Activated CD8-positive, alpha-beta memory T cell treated with anti-CD3 and anti-CD28 coated beads for 4 hours (primary cell): ENCODE measurements around the gene ERVFRD-1.
"Not testable (repeated sequence)": the region's sequence is repeated elsewhere in the genome, so short reads cannot be mapped to it uniquely, and the experiment has no call there.

Experiments
- DNase-seq, 2 donors: peaks; one replicate each; pipeline ENCODE4 v3.0.0-alpha.2; 2020; ENCODE audit warnings: low read depth in 2 of 2

ERVFRD-1 gene

DNA sequence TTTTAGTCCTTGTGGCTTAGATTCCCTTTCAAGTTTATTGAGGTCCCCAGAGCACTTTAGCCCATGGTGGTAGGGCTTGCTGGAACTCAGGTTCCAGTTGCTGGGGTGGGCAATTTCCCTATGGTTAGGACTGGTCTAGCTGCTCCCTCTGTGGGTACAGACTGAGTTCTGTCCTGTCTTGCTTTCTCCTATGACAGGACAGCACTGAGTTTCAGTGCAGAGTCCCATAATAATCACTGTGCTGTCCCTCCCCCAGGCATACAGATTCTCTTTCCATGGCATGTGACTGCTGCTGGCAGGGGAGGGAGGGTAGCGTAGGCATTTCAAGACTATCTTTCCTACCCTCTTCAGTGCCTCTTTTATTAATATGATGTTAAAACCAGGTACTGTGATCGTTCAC is 17.1 kb upstream of the ERVFRD-1 start:
- DNase-seq: no peak

DNA sequence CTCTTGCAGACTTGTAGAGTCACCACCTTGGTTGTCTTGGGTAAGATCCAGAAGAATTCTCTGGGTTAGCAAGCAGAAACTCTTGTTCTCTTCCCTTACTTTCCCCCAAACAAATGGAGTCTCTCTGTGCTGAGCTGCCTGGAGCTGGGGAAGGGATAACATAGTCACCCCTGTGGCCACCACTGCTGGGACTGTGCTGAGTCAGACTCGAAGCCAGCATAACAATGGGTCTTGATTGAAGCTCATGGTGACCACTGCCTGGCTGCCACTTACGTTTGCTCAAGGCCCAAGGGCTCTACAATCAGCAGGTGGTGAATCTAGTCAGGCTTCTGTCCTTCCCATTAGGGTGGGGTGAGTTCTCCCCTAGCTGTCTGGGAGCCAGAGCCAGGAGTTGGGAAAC is 15.4 kb upstream of the ERVFRD-1 start:
- DNase-seq: no peak

DNA sequence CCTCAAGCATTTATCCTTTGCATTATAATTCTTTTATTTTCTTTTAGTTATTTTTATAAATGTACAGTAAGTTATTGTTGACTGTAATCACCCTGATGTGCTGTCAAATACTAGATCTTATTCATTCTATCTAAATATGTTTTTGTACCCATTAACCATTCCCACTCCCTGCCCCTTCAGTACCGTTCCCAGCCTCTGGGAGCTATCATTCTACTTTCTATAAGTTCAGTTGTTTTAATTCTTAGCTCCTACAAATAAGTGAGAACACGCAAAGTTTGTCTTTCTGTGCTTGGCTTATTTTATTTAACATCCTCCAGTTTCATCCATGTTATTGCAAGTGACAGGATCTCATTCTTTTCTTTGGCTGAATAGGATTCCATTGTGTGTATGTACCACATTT is 12.5 kb upstream of the ERVFRD-1 start:
- no peak for DNase-seq

DNA sequence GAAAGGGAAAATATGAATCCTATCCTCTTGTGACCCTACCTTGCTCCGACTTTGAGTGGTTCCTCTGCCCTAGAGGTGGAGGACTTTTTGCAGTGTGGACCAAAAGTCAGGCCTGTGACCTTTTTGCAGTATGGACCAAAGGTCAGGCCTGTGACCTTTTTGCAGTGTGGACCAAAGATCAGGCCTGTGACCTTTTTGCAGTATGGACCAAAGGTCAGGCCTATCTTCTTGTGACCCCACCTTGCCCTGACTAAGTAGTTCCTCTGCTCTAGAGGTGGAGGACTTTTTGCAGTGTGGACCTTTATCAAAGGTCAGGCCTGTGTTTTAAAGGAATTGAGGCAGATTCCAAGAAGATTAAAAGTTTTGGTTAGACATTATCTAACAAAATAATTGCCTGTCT is 10.9 kb upstream of the ERVFRD-1 start:
- no peak for DNase-seq

DNA sequence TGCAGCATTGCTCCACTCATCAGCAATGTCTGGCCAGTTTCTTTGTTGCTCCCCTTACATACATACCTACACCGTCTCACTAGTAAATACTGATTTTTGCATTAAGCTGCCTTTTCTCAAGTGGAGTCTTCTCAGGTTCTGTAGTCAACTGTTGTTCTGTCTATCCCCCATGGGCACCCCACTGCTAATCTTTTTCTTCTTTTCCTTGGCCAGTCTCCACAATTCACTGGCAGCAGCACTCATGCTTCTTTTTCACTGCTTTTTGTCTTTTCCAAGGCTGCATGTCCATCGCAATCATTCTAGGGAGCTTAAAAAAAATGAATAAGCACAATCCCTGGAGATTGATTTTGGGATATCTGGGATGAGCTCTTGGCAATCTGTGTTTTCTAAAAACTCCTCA is 10.3 kb upstream of the ERVFRD-1 start:
- DNase-seq: no peak

DNA sequence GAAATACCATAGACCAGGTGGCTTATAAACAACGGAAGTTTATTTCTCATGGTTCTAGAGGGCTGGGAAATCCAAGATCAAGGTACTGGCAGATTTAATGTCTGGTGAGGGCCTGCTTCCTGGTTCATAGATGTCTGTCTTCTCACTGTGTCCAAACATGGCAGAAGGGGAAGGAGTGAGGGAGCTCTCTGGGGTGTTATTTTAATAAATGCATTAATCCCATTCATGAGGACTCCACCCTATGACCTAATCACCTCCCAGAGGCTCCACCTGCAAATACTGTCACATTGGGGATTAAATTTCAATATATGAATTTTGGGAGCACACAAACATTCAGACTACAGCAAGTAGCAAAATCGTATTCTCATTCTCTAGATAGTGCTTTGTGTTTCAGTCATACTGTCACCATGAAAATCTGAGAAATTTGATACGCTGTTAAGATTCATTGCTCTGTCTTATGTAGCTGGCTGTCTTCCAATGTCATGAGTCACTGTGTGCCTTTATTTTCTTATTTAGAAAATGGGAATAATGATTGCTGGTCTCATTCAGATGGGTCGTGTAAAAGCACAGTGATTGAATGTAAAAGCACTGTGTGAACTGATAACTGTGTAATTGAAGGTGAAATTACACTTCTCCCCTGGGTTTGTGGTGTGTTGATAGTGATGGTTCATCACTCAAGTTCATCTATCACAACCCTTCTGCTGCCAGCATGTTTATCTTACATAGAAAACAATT is 8.9 kb upstream of the ERVFRD-1 start:
- no peak for DNase-seq

DNA sequence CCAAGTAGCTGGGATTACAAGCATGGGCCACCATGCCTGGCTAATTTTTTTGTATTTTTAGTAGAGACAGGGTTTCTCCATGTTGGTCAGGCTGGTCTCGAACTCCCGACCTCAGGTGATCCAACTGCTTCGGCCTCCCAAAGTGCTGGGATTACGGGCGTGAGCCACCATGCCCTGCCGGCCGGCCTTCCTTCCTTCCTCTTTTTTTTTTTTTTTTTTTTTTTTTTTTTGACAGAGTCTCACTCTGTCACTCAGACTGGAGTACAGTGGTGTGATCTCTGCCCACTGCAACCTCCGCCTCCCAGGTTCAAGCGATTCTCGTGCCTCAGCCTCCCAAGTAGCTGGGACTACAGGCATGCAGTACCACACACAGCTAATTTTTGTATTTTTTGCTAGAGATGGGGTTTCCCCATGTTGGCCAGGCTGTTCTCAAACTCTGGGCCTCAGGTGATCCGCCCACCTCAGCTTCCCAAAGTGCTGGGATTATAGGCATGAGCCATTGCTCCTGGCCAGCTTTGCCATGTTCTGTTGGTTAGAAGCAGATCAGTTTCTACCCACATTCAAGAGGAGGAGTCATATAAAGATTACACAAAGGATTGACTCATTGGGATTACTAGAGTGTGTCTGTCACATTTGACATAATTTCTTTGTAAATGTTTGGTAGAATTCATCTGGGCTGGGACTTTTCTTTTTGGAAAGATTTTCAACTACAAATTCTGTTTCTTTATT is 4.4 kb upstream of the ERVFRD-1 start:
- DNase-seq: not testable (repeated sequence)

DNA sequence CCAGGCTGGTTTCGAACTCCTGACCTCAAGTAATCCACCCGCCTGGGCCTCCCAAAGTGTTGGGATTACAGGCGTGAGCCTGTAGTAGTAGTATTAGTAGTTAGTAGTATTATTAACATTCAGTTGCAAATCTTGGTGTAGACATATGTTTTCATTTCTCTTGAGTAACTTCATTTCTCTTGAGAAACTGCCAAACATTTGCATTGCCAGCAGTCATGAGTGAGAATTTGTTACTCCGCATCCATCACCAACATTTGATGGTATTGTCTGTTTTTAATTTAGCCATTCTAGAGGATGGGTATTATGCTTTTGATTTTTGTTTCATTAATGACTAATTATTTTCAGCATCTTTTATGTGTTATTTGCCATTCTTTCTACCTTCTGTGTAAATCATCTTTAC is 1.5 kb upstream of the ERVFRD-1 start:
- no peak for DNase-seq

DNA sequence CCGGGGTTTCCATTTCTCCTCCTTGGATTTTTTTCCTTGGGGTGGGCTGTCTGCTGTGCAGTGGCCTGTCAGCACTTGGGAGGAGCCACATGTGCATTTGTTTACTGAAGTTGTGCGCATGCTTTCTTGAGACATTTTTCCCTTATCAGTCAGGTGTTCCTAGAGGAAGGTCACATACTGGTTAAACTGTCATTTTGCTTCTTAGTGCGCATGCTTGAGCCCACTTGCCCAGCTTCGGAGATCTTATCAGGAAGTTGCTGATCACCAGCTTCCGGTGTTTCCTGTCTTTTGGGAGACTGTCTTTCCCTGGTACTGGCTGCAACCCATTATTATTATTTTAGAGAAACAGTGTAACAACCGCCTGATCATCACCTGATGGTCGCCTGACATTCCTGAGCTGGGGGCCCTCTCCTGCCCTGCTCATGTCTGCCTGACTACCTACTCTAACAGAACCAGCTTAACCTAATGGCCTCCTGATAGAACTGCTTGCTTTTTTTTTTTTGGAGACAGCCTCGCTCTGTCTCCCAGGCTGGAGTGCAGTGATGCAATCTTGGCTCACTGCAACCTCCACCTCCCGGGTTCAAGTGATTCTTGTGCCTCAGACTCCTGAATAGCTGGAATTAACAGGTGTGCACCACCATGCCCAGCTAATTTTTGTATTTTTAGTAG is 378 bp upstream of the ERVFRD-1 start:
- no peak for DNase-seq

DNA sequence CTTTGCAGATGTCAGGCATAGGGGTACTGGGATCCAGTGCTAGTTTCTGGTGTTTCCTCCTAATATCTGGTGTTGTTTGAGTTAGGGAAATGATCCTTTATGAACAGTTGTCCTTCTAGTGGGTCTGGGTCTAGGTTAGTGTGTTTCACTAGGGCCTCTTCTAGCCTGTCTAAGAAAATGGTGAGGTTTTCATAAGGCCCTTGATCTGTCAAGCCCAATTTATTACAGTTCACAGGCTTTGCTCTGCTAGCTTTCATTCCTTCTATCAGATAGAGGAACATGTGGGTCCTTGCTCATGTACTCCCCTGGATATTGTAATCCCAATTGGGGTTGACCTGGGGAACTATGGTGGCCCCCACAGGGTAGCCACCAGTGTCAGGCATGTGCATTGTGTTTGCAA is 2.8 kb downstream of the ERVFRD-1 start:
- DNase-seq: no peak

DNA sequence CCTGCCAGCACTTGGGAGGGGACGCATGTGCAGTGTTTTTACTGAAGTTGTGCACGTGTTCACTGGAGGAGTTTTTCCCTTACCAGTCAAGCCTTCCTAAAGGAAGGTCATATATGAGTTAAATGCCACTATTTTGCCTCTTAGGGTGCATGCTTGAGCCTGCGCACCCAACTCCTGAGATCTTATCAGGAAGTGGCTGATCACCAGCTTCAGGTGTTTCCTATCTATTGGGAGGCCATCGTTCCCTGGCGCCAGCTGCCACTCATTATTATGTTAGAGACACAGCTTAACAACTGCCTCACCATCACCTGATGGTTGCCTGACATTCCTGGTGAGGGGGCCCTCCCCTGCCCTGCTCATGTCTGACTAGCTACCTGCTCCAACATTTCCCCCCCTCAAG is 8.5 kb downstream of the ERVFRD-1 start:
- no peak for DNase-seq

DNA sequence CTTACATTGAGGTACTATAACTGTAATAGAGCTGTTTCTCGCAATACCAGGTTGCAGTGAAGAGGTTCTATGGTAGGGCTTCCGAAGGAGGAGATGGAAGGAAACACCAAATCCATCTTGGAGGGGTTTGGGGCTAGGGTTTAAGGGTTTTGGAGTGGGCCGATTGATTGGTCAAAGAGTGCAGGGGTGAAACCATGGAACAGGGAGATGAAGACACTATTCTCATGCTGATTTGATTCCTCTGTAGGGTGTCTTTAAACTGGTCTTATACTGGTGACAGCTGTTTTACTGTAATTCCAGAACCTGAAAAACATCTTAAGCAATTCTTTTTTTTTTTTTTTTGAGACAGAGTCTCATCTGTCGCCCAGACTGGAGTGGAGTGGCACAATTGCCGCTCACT is 10.1 kb downstream of the ERVFRD-1 start:
- DNase-seq: no peak

DNA sequence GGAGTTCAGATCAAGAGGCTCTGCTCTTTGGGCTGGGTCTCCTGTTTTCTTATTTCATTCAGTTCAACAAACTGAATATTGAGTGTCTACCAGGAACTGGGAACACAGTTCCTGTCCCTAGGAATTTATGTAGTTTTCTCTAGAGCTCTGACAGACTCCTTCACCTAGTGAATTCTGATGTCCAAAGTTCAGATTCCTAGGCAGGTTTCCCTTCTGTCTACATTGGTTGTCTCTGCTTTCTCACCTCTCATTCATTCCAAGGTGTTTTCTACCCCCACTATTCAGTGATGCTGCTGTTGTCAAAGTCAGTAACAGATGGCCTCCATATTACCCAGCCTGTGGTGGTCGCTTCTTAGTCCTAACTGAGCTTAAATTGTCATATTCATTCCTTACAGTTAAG is 13.5 kb downstream of the ERVFRD-1 start:
- no peak for DNase-seq

DNA sequence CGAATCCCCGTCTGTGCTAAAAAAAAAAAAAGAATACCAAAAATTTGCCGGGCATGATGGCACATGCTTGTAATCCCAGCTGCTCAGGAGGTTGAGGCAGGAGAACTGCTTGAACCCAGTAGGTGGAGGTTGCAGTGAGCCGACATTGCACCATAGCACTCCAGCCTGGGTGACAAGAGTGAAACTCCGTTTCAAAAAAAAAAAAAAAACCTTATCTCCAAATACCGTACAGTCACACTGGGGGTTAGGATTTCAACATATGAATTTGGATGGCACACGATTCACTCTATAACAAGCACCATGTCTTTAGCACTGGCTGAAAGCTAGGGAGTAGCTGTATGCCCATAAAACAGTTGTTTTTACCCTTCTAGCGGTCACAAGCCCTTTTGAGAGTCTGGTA is 14.0 kb downstream of the ERVFRD-1 start:
- DNase-seq: no peak

DNA sequence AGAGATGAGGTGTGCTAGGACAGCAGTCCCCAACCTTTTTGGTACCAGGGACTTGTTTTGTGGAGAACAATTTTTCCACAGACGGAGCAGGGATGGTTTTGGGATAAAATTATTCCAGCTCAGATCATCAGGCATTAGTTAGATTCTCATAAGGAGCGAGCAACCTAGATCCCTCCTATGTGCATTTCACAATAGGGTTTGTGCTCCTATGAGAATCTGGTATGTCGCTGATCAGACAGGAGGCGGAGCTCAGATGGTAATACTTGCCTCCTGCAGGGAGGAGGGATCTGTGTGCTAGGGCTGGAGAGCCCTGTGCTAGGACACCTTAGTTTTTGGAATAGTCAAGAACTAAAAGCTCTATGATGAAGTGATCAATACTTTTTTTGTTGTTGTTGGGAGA is 15.4 kb downstream of the ERVFRD-1 start:
- DNase-seq: no peak

DNA sequence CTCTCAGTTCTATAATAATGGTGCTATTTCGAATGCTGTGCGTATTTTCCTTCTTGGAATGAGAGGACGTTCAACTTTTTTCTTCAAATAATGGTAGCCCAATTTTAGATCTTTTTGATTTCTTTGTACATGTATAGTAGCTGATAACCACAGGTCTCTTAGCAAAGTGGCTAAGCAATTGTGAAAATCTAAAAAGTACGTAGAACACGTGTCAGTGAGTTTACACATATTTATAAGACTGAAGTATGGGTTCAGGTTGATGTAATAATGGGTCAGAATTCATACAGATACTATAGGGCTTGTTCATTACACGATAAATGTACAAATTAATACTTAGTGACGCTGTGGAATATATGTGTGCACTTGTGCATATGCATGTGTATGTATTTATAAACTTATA is 16.6 kb downstream of the ERVFRD-1 start:
- DNase-seq: no peak

DNA sequence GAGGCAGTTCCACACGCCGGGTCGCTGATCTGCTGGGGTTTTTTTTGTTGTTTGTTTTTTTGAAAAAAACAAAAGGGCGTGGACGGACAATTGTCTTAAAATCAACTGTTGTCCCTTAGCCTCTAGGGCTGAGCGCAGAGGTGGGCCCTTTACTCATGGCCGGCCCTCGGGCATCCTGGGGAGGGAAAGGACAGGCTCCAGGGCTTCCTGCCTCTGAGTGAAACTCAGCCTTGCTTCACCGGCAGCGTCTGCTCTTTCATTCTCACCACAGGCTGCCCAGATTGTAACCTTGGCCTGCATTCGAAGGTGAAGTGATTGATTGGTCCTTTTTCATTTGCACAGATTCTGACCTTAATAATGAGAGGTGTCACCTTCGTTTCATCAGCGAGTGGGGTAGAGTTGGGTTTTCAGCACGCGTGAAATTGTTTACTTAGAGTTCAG is 17.1 kb downstream of the ERVFRD-1 start:
- DNase-seq: peak in 1 of 2 donors; percentile 8

DNA sequence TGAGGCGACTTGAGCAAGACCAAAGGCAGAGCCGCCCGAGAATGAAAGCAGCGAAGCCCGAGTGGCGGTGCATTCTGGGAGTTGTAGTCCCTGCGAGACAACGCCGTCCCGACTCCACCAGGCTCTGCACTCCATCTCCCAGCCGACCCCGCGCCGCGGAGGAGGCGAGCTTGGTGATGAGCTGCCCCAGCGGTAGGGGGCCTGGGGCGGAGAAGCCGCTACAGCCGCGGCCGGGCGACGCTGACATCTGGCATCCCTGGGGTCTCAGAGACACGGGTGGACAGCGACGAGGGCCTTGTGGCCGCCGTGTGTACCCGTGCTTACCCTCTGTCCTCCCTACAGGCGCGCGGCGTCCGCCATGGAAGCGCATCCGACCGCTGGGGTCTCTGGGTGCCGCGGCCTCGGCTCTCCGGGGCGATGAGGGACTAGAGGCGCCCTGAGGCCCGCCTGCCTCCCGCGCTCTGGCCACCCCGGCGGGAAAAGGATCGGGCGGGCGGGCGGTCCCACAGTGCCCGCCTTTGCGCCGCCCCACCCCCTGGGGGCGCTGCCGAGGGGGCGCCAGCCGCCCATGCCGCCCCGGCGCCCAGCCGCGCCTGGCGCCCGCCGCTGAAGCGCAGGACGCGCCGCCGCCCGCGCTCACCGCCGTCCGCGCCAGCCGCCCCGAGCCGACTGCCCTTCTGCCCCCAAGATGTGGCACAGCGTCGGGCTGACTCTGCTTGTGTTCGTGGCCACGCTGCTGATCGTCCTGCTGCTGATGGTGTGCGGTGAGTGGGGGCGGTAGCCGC is 17.7 kb downstream of the ERVFRD-1 start, which contains the start of gene SMIM13:
SMIM13 (plus strand) TSS at position 209 of the 785 bp plus-strand sequence; CDS start at position 689, 480 bp downstream.
- DNase-seq: peak; percentile 88 to 90

DNA sequence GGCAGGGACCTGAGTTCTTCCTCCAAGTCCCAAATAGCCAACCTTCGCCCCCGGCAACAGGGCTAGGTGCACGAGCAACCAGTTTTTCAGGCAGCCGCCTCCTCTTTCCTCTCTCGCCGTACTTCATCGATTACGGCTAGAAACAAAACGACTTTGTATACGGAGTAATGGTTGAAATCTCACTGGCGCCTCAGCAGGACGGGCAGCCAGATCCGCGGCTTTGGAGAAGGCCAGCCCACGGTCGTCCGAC is 18.2 kb downstream of the ERVFRD-1 start:
- DNase-seq: no peak

DNA sequence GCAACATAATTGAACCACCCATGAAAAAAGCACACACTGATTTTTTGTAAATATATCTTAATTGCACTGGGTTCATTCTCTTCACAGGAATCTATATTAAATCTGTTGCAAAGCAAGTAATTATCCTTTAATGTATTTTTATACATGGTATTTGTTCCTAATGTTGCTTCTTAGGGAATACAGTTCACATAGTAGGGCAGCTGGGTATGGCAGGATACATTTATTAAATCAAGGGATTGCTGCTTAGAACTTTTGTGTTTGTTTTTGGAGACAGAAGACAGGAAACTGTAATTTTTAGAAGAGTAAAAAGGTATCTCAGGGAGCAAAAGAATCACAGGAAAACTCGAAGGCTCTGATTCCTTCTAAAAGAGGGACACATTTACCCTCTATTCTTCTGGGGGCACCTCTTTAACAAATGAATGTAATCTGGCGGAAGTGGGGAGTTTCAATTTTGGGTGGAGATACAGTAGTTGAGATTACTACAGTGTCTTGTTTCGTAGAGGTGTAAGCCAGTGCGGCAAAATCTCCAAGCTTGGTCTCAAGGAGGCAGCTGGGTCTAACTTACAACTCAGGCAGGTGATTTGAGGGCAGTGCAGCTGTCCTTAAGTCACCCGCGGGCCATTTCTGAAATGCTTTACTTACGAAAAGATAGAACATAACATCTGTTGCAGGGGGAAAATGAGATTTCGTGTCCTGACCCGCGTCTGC is 18.7 kb downstream of the ERVFRD-1 start:
- DNase-seq: no peak

DNA sequence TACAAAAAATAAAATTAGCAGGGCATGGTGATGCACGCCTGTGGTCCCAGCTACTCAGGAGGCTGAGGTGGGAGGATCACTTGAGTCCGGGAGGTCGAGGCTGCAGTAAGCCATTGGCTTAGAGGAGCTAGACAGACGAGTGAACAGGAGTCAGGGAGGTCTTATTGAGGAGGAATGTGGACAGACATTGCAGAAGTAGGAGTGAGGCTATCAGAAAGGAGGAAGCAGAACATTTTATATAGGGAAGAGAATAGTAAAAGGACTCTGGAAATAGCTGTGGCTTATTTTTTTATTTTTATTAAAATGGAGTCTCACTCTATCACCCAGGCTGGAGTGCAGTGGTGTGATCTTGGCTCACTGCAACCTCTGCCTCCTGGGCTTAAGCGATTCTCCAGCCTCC is 20.4 kb downstream of the ERVFRD-1 start:
- DNase-seq: not testable (repeated sequence)

DNA sequence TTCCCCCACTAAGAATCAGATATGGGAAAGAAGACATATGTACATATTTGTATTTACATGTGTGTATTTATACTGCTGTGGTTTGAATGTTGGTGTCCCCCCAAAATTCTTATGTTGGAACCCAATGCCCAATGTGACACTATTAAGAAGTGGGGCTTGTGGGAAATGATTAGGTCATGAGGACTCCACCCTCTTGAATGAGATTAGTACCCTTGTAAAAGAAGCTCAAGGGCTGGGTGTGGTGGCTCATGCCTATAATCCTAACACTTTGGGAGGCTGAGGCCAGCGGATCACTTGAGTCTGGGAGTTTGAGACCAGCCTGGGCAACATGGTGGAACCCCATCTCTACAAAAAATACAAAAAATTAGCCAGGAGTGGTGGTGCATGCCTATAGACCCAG is 21.8 kb downstream of the ERVFRD-1 start:
- no peak for DNase-seq
